Right renal cortex interstitium (tissue), 3 donors: ENCODE data around the gene CTTN. TPM values are rescaled to one million over a fixed set of nuclear protein-coding genes. Genes with fewer than 3 reads are reported as not detected.

Experiments used
- DNase-seq, 3 donors: peaks; one replicate each; pipeline ENCODE4 v3.0.0-alpha.2; 2013; ENCODE audit warnings: low read depth in 3 of 3, low spot score in 2 of 3
- polyA plus RNA-seq, 3 donors: library from polyadenylated mRNA; unstranded; fragments of 120-200 nt; gene quantifications; one replicate each; pipeline ENCODE4 v1.2.1, GENCODE V29; 2013; ENCODE audit not compliant: insufficient read length in 3 of 3

Gene CTTN
- polyA plus RNA-seq, 3 donors, result 136 to 145 (median 140) TPM

GRCh38 chr11:70424765-70425344 is 26.5 kb downstream of the CTTN start:
- DNase-seq, result no peak

- DNase-seq, result no peak
These were observed 29.1 kb downstream of the CTTN start for GRCh38 chr11:70427436-70427835.

GRCh38 chr11:70428701-70429427 is 30.5 kb downstream of the CTTN start:
- no peak for DNase-seq

GRCh38 chr11:70429428-70429705 is 31.0 kb downstream of the CTTN start:
- no peak for DNase-seq

GRCh38 chr11:70429724-70430521 is 31.6 kb downstream of the CTTN start:
- no peak for DNase-seq

GRCh38 chr11:70430671-70431574 is 32.6 kb downstream of the CTTN start:
- no peak for DNase-seq

- DNase-seq, result no peak
These were observed 33.3 kb downstream of the CTTN start for GRCh38 chr11:70431611-70432010.

- no peak for DNase-seq
These were observed 33.7 kb downstream of the CTTN start for GRCh38 chr11:70432065-70432464.

- no peak for DNase-seq
These were observed 34.3 kb downstream of the CTTN start for GRCh38 chr11:70432580-70432979.

- DNase-seq, result no peak
These were observed 34.7 kb downstream of the CTTN start for GRCh38 chr11:70433038-70433437.

GRCh38 chr11:70433526-70433925 is 35.2 kb downstream of the CTTN start:
- no peak for DNase-seq

- no peak for DNase-seq
These were observed 35.9 kb downstream of the CTTN start for GRCh38 chr11:70433966-70434812.

- DNase-seq, result no peak
These were observed 36.5 kb downstream of the CTTN start for GRCh38 chr11:70434813-70435278.

GRCh38 chr11:70435361-70435760 is 37.0 kb downstream of the CTTN start:
- no peak for DNase-seq

GRCh38 chr11:70435765-70436500 is 37.6 kb downstream of the CTTN start:
- DNase-seq, result no peak

- DNase-seq, result no peak
These were observed 38.2 kb downstream of the CTTN start for GRCh38 chr11:70436501-70436860.

GRCh38 chr11:70437111-70437784 is 38.9 kb downstream of the CTTN start:
- no peak for DNase-seq

GRCh38 chr11:70440206-70440605 is 41.9 kb downstream of the CTTN start:
- DNase-seq, result no peak

GRCh38 chr11:70443773-70444030 is 45.4 kb downstream of the CTTN start:
- no peak for DNase-seq
